K562 (cell line): ENCODE data around the gene RAP2B. TPM values are rescaled to one million over a fixed set of nuclear protein-coding genes. Genes with fewer than 3 reads are reported as not detected.

Experiments used
- ATAC-seq: fragments of 200-7000 bp; cut with Tn5 transposase; 3 replicates; pipeline ENCODE4 v1.9.1; 2020; ENCODE audit warnings: moderate library complexity
- BruUV-seq: library from RNA; stranded (reverse); fragments of 400-500 nt; replicated peaks from 2 replicates; lab custom pipeline; 2021; lab: Mats Ljungman, UMichigan
- CTCF ChIA-PET: fragments of 300-600 bp; formaldehyde crosslinking; extraction: SDS; loops from one replicate; lab custom pipeline; 2021; ENCODE audit warnings: low intra/inter-chr PET ratio; lab: Yijun Ruan, JAX
- POLR2A ChIA-PET: fragments of 300-600, 350-650 bp; sonication (Branson Sonifier 250); formaldehyde crosslinking; extraction: SDS; loops from one replicate; lab custom pipeline; 2021; ENCODE audit warnings: antibody characterized with exemption, inconsistent platforms; lab: Yijun Ruan, JAX
- DNase-seq, 4 experiments: peaks; one replicate each; pipeline versions ENCODE4 v3.0.0 to v3.0.0-alpha.2; 2011 to 2018; ENCODE audit warnings: low spot score in 3 of 4, mixed read lengths in 3 of 4; ENCODE audit errors: extremely low read depth in 1 of 4
- FAIRE-seq: peaks from 2 replicates; lab custom pipeline; 2011; peaks lifted over from hg19 to GRCh38; lab: Jason Lieb, UNC
- H2AFZ ChIP-seq: 2 replicates; pipeline ENCODE4 v1.6.0; 2011; ENCODE audit warnings: low read depth, low read length, control low read depth, inconsistent platforms
- H3K27ac ChIP-seq: fragments of 200-600 bp; 3 replicates; pipeline ENCODE4 v1.8.0; 2011; ENCODE audit warnings: low read depth, mild to moderate bottlenecking, control low read depth, inconsistent platforms, low read length, moderate library complexity, mixed read lengths; ENCODE audit errors: extremely low read depth
- H3K27me3 ChIP-seq, 2 experiments: fragments of 300-600 bp in 1 of 2; 2 replicates in 1 of 2; 3 replicates in 1 of 2; pipeline versions ENCODE4 v1.6.0 to v1.8.0; 2011; ENCODE audit warnings: inconsistent platforms in 2 of 2, low read length in 2 of 2, mild to moderate bottlenecking in 1 of 2, mixed read lengths in 1 of 2, moderate library complexity in 1 of 2; ENCODE audit not compliant: control insufficient read depth in 2 of 2, insufficient read depth in 2 of 2
- H3K36me3 ChIP-seq: fragments of 300-600 bp; 3 replicates; pipeline ENCODE4 v1.8.0; 2011; ENCODE audit warnings: mild to moderate bottlenecking, low read length, inconsistent platforms; ENCODE audit not compliant: control insufficient read depth, insufficient read depth
- H3K4me1 ChIP-seq, 2 experiments: fragments of 200-600 bp in 1 of 2; replicated peaks in 1 of 2; 2 replicates in 1 of 2; 3 replicates in 1 of 2; pipeline versions ENCODE4 v1.5.1 to v1.8.0; 2011; ENCODE audit warnings: inconsistent platforms in 2 of 2, low read length in 2 of 2, mild to moderate bottlenecking in 1 of 2, mixed read lengths in 1 of 2, moderate library complexity in 1 of 2; ENCODE audit not compliant: control insufficient read depth in 2 of 2, insufficient read depth in 2 of 2
- H3K4me2 ChIP-seq: 2 replicates; pipeline ENCODE4 v1.6.1; 2011; ENCODE audit warnings: low read length, control low read depth, inconsistent platforms, mixed read lengths; ENCODE audit not compliant: insufficient read depth
- H3K4me3 ChIP-seq: fragments of 200-600 bp; sonication (generic), shearing (Covaris generic); 2 replicates; pipeline ENCODE4 v1.5.1; 2016; ENCODE audit warnings: control low read depth, inconsistent platforms
- H3K79me2 ChIP-seq: fragments of 200-600 bp; 3 replicates; pipeline ENCODE4 v1.8.0; 2011; ENCODE audit warnings: low read length, inconsistent platforms; ENCODE audit not compliant: control insufficient read depth, insufficient read depth
- H3K9ac ChIP-seq, 2 experiments: 2 replicates each; pipeline versions ENCODE4 v1.6.0 to v1.6.1; 2011; ENCODE audit warnings: low read depth in 2 of 2, low read length in 2 of 2, control low read depth in 1 of 2, inconsistent platforms in 1 of 2, mild to moderate bottlenecking in 1 of 2, mixed read lengths in 1 of 2; ENCODE audit not compliant: insufficient read depth in 1 of 2
- H3K9me1 ChIP-seq: one replicate; pipeline ENCODE4 v1.6.0; 2011; ENCODE audit warnings: inconsistent platforms, mild to moderate bottlenecking, low read length, moderate library complexity; ENCODE audit not compliant: control insufficient read depth, insufficient read depth
- H3K9me3 ChIP-seq: replicated peaks from 2 replicates; pipeline ENCODE4 v1.5.1; 2011; ENCODE audit warnings: low read depth, low read length, inconsistent platforms; ENCODE audit not compliant: control insufficient read depth, insufficient read depth
- H4K20me1 ChIP-seq: replicated peaks from 2 replicates; pipeline ENCODE4 v1.6.1; 2011; ENCODE audit warnings: low read length, inconsistent platforms, mixed read lengths; ENCODE audit not compliant: control insufficient read depth, insufficient read depth
- ATF7 ChIP-seq: fragments of 450-650 bp; IDR thresholded peaks from 2 replicates; pipeline ENCODE4 v1.7.1; 2014; ENCODE audit warnings: mild to moderate bottlenecking, moderate library complexity
- DMBX1 ChIP-seq: fragments of 250-450 bp; sonication (Bioruptor Pico); IDR thresholded peaks from 2 replicates; pipeline ENCODE4 v1.8.0; 2022; ENCODE audit warnings: inconsistent platforms, mild to moderate bottlenecking, moderate library complexity, borderline replicate concordance
- HDAC2 ChIP-seq: fragments of 450-650 bp; IDR thresholded peaks from 2 replicates; pipeline ENCODE4 v1.6.1; 2016; ENCODE audit warnings: mild to moderate bottlenecking
- RAD21 ChIP-seq, 2 experiments: fragments of 250-450 bp in 1 of 2; fragments of 450-650 bp in 1 of 2; sonication (Bioruptor Pico) in 1 of 2; formaldehyde crosslinking in 1 of 2; IDR thresholded peaks in 1 of 2; conservative IDR thresholded peaks in 1 of 2; 2 replicates each; pipeline versions ENCODE4 v1.4.0 to v1.8.0; 2020 to 2022; ENCODE audit warnings: mild to moderate bottlenecking in 2 of 2, moderate library complexity in 1 of 2
- SUPT5H ChIP-seq: fragments of 450-650 bp; IDR thresholded peaks from 2 replicates; pipeline ENCODE4 v1.6.1; 2016
- YY1 ChIP-seq, 3 experiments: IDR thresholded peaks; 2 replicates each; pipeline ENCODE4 v1.6.1; 2011; ENCODE audit warnings: low read length in 2 of 3, mild to moderate bottlenecking in 2 of 3, moderate library complexity in 2 of 3, borderline replicate concordance in 1 of 3, control low read depth in 1 of 3, low read depth in 1 of 3; ENCODE audit not compliant: insufficient read depth in 3 of 3, insufficient replicate concordance in 2 of 3, control insufficient read depth in 1 of 3, insufficient read length in 1 of 3; ENCODE audit errors: extremely low read depth in 1 of 3
- in situ Hi-C: fragments of 300-500 bp; cut with MboI; formaldehyde crosslinking; loops from 4 replicates; pipeline ENCODE4 v1.15.0; 2018; ENCODE audit warnings: inconsistent platforms, mixed read lengths
- intact Hi-C: fragments of 100-400 bp; cut with micrococcal nuclease; formaldehyde crosslinking; loops from 2 replicates; pipeline ENCODE4 v1.14.2; 2022
- polyA plus RNA-seq, 8 experiments: library from polyadenylated mRNA; depleted of rRNA in 4 of 8; stranded (reverse) in 5 of 8; unstranded in 3 of 8; fragments of >200 nt; fragmentation: Nextera tagmentation in 2 of 8; fragmentation: Illumina TruSeq in 1 of 8; extraction: Ambion mirVana in 2 of 8; extraction: Trizol in 1 of 8; gene quantifications; 2 replicates each; pipeline versions ENCODE4 v1.2.1 to v1.2.3, GENCODE V29; 2011 to 2014; ENCODE audit warnings: inconsistent platforms in 1 of 8, missing spikeins in 1 of 8
- total RNA-seq, 7 experiments: library from RNA; depleted of rRNA in 6 of 7; stranded (reverse); fragments of >200 nt in 6 of 7; fragmentation: Illumina TruSeq in 2 of 7; extraction: Trizol in 2 of 7; gene quantifications; 2 replicates each; pipeline versions ENCODE4 v1.2.1 to v1.2.3, GENCODE V29; 2011 to 2021; ENCODE audit warnings: low replicate concordance in 1 of 7
- TF ChIP-seq, protein P1 (sequence below), 3 experiments: IDR thresholded peaks in 2 of 3; conservative IDR thresholded peaks in 1 of 3; 2 replicates each; pipeline ENCODE4 v1.5.1; 2011 to 2012; ENCODE audit warnings: low read length in 3 of 3, mild to moderate bottlenecking in 3 of 3, control low read depth in 2 of 3, improper control_type of control experiment in 1 of 3, inconsistent platforms in 1 of 3, low read depth in 1 of 3, mixed read lengths in 1 of 3, moderate library complexity in 1 of 3; ENCODE audit not compliant: insufficient read depth in 2 of 3
- TF ChIP-seq, protein P2 (sequence below): fragments of 450-650 bp; formaldehyde crosslinking; IDR thresholded peaks from 2 replicates; pipeline ENCODE4 v1.4.0; 2020; ENCODE audit warnings: mild to moderate bottlenecking, moderate library complexity
- TF ChIP-seq, protein P3 (sequence below), 2 experiments: fragments of 450-650 bp; IDR thresholded peaks; 2 replicates each; pipeline ENCODE4 v1.6.1; 2018; ENCODE audit warnings: mild to moderate bottlenecking in 2 of 2, low read depth in 1 of 2; ENCODE audit not compliant: partially characterized antibody in 2 of 2
- TF ChIP-seq, protein P4 (sequence below): fragments of 450-650 bp; formaldehyde crosslinking; IDR thresholded peaks from 2 replicates; pipeline ENCODE4 v1.4.0; 2020; ENCODE audit warnings: mild to moderate bottlenecking

The RAP2B gene
- total and polyA plus RNA-seq, 9 of the 15 experiments (the other 6 are each of a cell fraction or from before 2014, with no cell fraction given) = 9.4 to 31.2 (median 15.8) TPM

DNA sequence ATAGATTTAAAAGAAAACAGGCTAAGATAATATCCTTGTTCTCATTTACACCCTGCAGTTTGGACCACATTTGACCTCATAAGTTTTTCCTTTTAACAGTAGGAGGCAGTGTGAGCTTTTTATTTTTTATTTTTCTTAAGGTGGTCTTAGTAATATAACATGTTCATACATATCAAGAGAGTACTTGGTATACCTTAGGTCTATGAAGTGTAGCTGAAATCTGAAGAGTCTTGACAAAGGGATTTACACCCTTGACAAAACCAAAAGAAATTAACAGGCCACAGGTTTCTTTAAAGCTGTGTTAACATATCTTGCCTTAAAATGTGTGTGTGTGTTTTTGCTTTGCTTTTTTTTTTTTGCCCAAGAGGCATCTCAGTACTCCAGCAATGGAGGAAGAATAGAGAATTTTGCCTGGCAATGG, 3.2 kb downstream of the RAP2B start:
- Histone ChIP-seq H3K27ac (peak overlapping the region; percentile 81), H2AFZ (no peak overlapping the region), H4K20me1 (no peaks in the 10 kb centered on the region; the same call in 1 of the 2 replicates), H3K9me3 (no peaks in the 10 kb centered on the region), H3K4me2 (peak overlapping the region; percentile 77), H3K79me2 (peaks cover 77% of the 10 kb centered on the region), H3K36me3 (peaks cover 42% of the 10 kb centered on the region), H3K9me1 (no peaks in the 10 kb centered on the region), H3K4me3 (peak overlapping the region; percentile 88), H3K9ac (peak overlapping the region in 1 of 2 experiments; percentile 84; a peak in 2 of 4 replicates), H3K27me3 (no peaks in the 10 kb centered on the region), H3K4me1 (peaks cover 13 to 28% of the 10 kb centered on the region in 2 experiments; a peak in 4 of 5 replicates)
- ATAC-seq = peak; percentile 1; the same call in 2 of the 3 replicates
- intact Hi-C loops = loop anchor here (1.0 to 10.0 kb wide), 6 partner anchors 57 to 890 kb away; no protein-coding TSS in a partner anchor
- POLR2A ChIA-PET = interaction anchor here (1.2 to 1.5 kb wide), 2 partner anchors 9 to 122 kb away, joined by 3 to 4 read pairs; no protein-coding TSS in a partner anchor
- peak in 1 of 4 experiments; percentile 15 for DNase-seq
- in situ Hi-C loops = loop anchor here (5.0 kb wide), 1 partner anchor 118 kb away; no protein-coding TSS in a partner anchor
- CTCF ChIA-PET = interaction anchor here (0.6 to 1.2 kb wide), 2 partner anchors 123 to 430 kb away, joined by 3 to 6 read pairs; no protein-coding TSS in a partner anchor
- no peak for FAIRE-seq
- no TSS peak for BruUV-seq
- TF ChIP-seq DMBX1 (CRISPR knock-in tag) (peak; percentile 59; the same call in 1 of the 2 replicates), ATF7 (0 out of 2 replicates have a peak, but pooled peaks have one; percentile 22), RAD21 (CRISPR knock-in tag; conservative IDR thresholded peaks at IDR 0.05 in 1 of 2, IDR thresholded peaks at IDR 0.05 in 1 of 2) (peak; percentile 65 to 67), YY1 (IDR thresholded peaks at IDR 0.05; ENCODE audit: borderline replicate concordance in 1 of 3, control insufficient read depth in 1 of 3, extremely low read depth in 1 of 3, insufficient read depth in 3 of 3, insufficient read length in 1 of 3, insufficient replicate concordance in 2 of 3, low read depth in 1 of 3, low read length in 2 of 3) (peak in 1 of 3 experiments; percentile 47), SUPT5H (no peak), HDAC2 (0 out of 2 replicates have a peak, but pooled peaks have one; percentile 26)
- TF ChIP-seq, protein P1, sequence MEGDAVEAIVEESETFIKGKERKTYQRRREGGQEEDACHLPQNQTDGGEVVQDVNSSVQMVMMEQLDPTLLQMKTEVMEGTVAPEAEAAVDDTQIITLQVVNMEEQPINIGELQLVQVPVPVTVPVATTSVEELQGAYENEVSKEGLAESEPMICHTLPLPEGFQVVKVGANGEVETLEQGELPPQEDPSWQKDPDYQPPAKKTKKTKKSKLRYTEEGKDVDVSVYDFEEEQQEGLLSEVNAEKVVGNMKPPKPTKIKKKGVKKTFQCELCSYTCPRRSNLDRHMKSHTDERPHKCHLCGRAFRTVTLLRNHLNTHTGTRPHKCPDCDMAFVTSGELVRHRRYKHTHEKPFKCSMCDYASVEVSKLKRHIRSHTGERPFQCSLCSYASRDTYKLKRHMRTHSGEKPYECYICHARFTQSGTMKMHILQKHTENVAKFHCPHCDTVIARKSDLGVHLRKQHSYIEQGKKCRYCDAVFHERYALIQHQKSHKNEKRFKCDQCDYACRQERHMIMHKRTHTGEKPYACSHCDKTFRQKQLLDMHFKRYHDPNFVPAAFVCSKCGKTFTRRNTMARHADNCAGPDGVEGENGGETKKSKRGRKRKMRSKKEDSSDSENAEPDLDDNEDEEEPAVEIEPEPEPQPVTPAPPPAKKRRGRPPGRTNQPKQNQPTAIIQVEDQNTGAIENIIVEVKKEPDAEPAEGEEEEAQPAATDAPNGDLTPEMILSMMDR (IDR thresholded peaks at IDR 0.05 in 2 of 3, conservative IDR thresholded peaks at IDR 0.05 in 1 of 3; ENCODE audit: insufficient read depth in 2 of 3, low read depth in 1 of 3, low read length in 3 of 3) = peak in 2 of 3 experiments; percentile 32 to 54; a peak in 2 of 6 replicates
- TF ChIP-seq, protein P2, sequence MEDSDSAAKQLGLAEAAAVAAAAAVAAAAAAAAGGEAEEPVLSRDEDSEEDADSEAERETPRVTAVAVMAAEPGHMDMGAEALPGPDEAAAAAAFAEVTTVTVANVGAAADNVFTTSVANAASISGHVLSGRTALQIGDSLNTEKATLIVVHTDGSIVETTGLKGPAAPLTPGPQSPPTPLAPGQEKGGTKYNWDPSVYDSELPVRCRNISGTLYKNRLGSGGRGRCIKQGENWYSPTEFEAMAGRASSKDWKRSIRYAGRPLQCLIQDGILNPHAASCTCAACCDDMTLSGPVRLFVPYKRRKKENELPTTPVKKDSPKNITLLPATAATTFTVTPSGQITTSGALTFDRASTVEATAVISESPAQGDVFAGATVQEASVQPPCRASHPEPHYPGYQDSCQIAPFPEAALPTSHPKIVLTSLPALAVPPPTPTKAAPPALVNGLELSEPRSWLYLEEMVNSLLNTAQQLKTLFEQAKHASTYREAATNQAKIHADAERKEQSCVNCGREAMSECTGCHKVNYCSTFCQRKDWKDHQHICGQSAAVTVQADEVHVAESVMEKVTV = peak; percentile 57
- TF ChIP-seq, protein P3, sequence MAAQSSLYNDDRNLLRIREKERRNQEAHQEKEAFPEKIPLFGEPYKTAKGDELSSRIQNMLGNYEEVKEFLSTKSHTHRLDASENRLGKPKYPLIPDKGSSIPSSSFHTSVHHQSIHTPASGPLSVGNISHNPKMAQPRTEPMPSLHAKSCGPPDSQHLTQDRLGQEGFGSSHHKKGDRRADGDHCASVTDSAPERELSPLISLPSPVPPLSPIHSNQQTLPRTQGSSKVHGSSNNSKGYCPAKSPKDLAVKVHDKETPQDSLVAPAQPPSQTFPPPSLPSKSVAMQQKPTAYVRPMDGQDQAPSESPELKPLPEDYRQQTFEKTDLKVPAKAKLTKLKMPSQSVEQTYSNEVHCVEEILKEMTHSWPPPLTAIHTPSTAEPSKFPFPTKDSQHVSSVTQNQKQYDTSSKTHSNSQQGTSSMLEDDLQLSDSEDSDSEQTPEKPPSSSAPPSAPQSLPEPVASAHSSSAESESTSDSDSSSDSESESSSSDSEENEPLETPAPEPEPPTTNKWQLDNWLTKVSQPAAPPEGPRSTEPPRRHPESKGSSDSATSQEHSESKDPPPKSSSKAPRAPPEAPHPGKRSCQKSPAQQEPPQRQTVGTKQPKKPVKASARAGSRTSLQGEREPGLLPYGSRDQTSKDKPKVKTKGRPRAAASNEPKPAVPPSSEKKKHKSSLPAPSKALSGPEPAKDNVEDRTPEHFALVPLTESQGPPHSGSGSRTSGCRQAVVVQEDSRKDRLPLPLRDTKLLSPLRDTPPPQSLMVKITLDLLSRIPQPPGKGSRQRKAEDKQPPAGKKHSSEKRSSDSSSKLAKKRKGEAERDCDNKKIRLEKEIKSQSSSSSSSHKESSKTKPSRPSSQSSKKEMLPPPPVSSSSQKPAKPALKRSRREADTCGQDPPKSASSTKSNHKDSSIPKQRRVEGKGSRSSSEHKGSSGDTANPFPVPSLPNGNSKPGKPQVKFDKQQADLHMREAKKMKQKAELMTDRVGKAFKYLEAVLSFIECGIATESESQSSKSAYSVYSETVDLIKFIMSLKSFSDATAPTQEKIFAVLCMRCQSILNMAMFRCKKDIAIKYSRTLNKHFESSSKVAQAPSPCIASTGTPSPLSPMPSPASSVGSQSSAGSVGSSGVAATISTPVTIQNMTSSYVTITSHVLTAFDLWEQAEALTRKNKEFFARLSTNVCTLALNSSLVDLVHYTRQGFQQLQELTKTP (IDR thresholded peaks at IDR 0.05; ENCODE audit: low read depth in 1 of 2, partially characterized antibody in 2 of 2) = peak in 1 of 2 experiments; percentile 7
- TF ChIP-seq, protein P4, sequence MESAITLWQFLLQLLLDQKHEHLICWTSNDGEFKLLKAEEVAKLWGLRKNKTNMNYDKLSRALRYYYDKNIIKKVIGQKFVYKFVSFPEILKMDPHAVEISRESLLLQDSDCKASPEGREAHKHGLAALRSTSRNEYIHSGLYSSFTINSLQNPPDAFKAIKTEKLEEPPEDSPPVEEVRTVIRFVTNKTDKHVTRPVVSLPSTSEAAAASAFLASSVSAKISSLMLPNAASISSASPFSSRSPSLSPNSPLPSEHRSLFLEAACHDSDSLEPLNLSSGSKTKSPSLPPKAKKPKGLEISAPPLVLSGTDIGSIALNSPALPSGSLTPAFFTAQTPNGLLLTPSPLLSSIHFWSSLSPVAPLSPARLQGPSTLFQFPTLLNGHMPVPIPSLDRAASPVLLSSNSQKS (CRISPR knock-in tag) = no peak
